ENCODE results near the gene DFFB. TPM values are rescaled to one million over a fixed set of nuclear protein-coding genes. Genes with fewer than 3 reads are reported as not detected.

The DFFB gene
- polyA plus RNA-seq, 1 donor from 2014 or later: 20.2 TPM

GRCh38 chr1:3910049-3910731 is 52.9 kb downstream of the DFFB start:
- Histone ChIP-seq H3K36me3 (ENCODE audit: insufficient read depth, low read length) (no peaks in the 10 kb centered on the region), H3K9ac (ENCODE audit: low read length) (no peak overlapping the region), H4K20me1 (ENCODE audit: insufficient read depth) (no peaks in the 10 kb centered on the region)

DNA sequence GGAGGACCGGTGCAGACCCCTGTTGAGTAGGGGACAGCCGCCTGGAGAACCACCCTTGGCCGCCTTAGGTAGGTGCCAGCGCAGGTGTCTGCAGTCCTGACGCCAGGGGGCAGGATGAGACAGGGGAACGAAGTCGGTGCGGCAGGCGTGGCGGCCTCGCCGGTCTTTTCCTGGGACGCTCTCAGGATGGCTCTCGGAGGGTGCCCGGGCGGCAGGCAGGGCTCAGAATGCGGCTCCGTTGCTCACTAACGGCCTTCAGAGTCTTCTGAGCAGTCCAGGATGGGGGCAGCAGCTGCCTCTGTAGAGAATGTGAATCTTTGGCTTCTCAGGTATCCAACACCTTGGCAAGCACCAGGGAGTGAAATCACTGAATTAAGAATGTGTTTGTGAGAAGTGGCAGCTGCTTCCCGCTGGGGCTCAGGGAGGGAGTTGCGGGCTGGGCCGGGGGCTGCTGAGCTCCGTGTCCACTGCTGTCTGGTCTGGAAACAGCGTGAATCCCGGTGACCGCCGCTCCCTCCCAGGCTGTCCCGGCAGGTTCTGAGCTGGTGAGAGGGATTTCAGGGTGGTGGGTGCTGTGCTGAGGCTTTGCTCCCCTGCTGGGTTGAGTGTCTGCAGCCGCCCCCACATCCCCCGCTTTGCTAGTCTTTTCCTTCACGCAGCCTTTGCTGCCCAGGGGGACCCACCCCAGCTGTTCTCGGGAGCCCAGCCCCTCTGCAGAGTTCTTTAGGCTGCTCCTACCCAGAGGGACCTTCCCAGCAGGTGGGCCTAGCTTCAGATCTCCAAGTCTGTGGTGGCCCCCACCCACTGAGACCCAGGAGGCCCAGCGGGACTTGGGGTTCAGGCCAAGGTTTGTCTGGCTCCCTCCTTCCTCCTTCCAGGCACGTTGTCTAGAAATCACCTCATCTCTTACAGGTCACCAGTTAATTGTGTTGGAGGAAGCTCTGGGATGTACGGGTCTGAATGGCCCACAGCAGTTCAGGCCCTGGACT is 53.9 kb downstream of the DFFB start:
- Histone ChIP-seq H2AFZ (ENCODE audit: low read depth, low read length) (no peak overlapping the region), H3K27ac (ENCODE audit: low read length) (no peak overlapping the region), H3K9me3 (ENCODE audit: low read length) (no peaks in the 10 kb centered on the region), H3K36me3 (ENCODE audit: insufficient read depth, low read length) (no peaks in the 10 kb centered on the region), H3F3A (ENCODE audit: insufficient read depth, low read length, poor library complexity, severe bottlenecking) (no peaks in the 10 kb centered on the region), H3K4me3 (ENCODE audit: low read length) (peak overlapping the region; percentile 39), H3K27me3 (ENCODE audit: insufficient read depth, low read depth, low read length) (no peaks in the 10 kb centered on the region), H3K4me2 (ENCODE audit: low read length) (no peak overlapping the region), H3K79me2 (replicated peaks; ENCODE audit: insufficient read depth, low read length) (no peaks in the 10 kb centered on the region), H4K20me1 (ENCODE audit: insufficient read depth) (no peaks in the 10 kb centered on the region), H3K9me2 (ENCODE audit: insufficient read depth, low read length) (no peaks in the 10 kb centered on the region), H3K9ac (ENCODE audit: low read length) (peak overlapping the region; percentile 29)
- TF ChIP-seq POLR2AphosphoS5 (IDR thresholded peaks at IDR 0.05) (no peak), RAD21 (conservative IDR thresholded peaks at IDR 0.05) (peak; percentile 99), SMC3 (conservative IDR thresholded peaks at IDR 0.05; ENCODE audit: poor library complexity) (peak; percentile 99), CTCF (IDR thresholded peaks at IDR 0.05; ENCODE audit: poor library complexity, severe bottlenecking) (peak; percentile 97), MXI1 (conservative IDR thresholded peaks at IDR 0.05; ENCODE audit: poor library complexity, severe bottlenecking) (peak; percentile 43)

More at GRCh38 chr1:3910049-3910731, 52.9 kb downstream of the DFFB start:
- Histone ChIP-seq H3K4me2 (ENCODE audit: low read length) (no peak overlapping the region), H3K27me3 (ENCODE audit: insufficient read depth, low read depth, low read length) (no peaks in the 10 kb centered on the region), H3K9me2 (ENCODE audit: insufficient read depth, low read length) (no peaks in the 10 kb centered on the region), H3K79me2 (replicated peaks; ENCODE audit: insufficient read depth, low read length) (no peaks in the 10 kb centered on the region), H3K4me3 (ENCODE audit: low read length) (no peak overlapping the region), H3K27ac (ENCODE audit: low read length) (no peak overlapping the region), H3K9me3 (ENCODE audit: low read length) (no peaks in the 10 kb centered on the region), H3F3A (ENCODE audit: insufficient read depth, low read length, poor library complexity, severe bottlenecking) (no peaks in the 10 kb centered on the region), H2AFZ (ENCODE audit: low read depth, low read length) (no peak overlapping the region)
- no peak for TF ChIP-seq EP300 (conservative IDR thresholded peaks at IDR 0.05; ENCODE audit: poor library complexity, severe bottlenecking)
- TF ChIP-seq EZH2 (IDR thresholded peaks at IDR 0.05; ENCODE audit: borderline replicate concordance, insufficient read depth, low read length, poor library complexity, severe bottlenecking): no peak
- no peak for TF ChIP-seq MXI1 (conservative IDR thresholded peaks at IDR 0.05; ENCODE audit: poor library complexity, severe bottlenecking)
- TF ChIP-seq, protein P1, sequence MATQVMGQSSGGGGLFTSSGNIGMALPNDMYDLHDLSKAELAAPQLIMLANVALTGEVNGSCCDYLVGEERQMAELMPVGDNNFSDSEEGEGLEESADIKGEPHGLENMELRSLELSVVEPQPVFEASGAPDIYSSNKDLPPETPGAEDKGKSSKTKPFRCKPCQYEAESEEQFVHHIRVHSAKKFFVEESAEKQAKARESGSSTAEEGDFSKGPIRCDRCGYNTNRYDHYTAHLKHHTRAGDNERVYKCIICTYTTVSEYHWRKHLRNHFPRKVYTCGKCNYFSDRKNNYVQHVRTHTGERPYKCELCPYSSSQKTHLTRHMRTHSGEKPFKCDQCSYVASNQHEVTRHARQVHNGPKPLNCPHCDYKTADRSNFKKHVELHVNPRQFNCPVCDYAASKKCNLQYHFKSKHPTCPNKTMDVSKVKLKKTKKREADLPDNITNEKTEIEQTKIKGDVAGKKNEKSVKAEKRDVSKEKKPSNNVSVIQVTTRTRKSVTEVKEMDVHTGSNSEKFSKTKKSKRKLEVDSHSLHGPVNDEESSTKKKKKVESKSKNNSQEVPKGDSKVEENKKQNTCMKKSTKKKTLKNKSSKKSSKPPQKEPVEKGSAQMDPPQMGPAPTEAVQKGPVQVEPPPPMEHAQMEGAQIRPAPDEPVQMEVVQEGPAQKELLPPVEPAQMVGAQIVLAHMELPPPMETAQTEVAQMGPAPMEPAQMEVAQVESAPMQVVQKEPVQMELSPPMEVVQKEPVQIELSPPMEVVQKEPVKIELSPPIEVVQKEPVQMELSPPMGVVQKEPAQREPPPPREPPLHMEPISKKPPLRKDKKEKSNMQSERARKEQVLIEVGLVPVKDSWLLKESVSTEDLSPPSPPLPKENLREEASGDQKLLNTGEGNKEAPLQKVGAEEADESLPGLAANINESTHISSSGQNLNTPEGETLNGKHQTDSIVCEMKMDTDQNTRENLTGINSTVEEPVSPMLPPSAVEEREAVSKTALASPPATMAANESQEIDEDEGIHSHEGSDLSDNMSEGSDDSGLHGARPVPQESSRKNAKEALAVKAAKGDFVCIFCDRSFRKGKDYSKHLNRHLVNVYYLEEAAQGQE (IDR thresholded peaks at IDR 0.05; ENCODE audit: borderline replicate concordance): no peak
- no peak for TF ChIP-seq POLR2AphosphoS5 (IDR thresholded peaks at IDR 0.05)
- TF ChIP-seq TAF1 (IDR thresholded peaks at IDR 0.05; ENCODE audit: low read depth): no peak
- no peak for TF ChIP-seq SMC3 (conservative IDR thresholded peaks at IDR 0.05; ENCODE audit: poor library complexity)
- TF ChIP-seq CTCF (IDR thresholded peaks at IDR 0.05; ENCODE audit: poor library complexity, severe bottlenecking): no peak
- TF ChIP-seq RAD21 (conservative IDR thresholded peaks at IDR 0.05): no peak

Data from neural cell (in vitro differentiated cells).